Fibroblast of skin of scalp (primary cell): Measurements from ENCODE around the gene BORCS5.

ENCODE experiments used
- DNase-seq: peaks from one replicate; pipeline ENCODE4 v3.0.0-alpha.2; 2013

BORCS5 gene

DNA sequence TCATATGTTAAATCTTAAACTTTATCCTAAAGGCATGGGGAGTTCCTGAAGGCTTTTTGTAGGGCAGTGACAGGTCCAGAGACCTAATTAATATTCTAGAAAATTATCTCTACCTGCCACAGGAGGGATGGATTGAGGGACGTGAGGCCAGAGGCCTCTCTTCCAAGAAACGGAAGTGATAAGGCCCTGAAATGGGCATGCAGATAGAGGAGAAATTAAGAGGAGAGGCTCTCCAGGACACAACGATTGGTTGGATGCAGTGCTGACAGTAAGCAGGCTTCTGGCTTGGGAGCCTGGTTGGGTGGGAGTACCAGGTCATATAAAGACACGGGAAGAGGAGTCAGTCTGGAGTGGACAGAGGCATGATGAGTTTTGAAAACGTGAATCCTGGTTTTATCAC, 3.1 kb upstream of the BORCS5 start:
- no peak for DNase-seq

DNA sequence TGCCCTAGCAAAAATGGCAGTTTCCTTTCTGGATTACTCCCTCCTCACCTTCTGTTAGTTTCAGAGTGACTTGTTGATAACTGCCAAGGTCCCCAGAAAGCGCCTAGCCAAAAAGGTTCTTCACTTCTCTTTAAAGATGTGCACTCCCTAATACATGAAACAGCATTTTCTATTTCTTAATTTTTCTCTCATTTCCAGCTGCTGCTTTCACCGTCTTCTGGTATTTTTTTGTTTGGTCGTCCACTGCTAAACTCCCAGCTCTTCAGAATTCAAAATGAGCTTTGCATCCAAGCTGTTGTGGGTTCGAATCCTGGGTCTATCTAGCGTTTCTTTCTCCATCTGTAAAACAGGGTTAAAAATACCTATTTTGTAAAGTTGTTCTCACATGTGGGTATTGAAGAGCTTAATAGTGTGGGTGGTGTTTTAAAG, 397 bp upstream of the BORCS5 start:
- DNase-seq, result no peak

DNA sequence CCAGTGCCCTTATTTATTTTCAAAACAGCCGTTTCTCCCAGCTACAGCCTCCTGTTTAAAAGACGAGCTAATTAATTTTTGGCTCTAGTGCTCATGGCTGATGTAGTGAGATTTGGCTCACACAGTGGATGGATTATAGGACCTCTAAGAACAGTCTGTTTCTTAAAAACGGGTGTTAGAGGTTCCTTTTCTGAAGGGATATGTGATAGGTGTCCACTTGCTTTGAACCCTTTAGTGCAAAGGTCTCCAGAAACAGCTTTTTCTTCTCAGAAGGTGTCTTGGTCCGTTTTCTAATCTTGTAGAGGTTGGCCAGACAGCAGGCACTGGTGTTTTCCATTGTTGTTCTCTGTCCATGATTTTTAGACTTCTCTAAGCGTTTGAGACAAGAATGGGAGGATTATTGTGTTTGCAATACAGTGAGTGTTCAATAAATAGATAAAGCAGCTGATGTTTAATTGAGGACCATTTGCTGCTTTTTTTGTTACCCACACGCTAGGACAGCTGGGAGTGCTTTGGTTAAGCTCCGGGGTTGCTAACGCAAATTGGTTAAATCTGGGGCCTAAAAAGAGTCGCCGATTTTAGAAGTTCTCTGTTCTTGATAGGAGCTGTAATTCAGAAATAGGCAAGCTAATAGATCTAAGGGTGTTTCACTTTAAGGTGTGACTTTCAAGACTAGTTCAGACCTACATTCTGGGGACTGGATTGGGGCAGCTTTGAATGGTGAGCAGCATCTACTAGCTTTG, 1.0 kb downstream of the BORCS5 start:
- no peak for DNase-seq

DNA sequence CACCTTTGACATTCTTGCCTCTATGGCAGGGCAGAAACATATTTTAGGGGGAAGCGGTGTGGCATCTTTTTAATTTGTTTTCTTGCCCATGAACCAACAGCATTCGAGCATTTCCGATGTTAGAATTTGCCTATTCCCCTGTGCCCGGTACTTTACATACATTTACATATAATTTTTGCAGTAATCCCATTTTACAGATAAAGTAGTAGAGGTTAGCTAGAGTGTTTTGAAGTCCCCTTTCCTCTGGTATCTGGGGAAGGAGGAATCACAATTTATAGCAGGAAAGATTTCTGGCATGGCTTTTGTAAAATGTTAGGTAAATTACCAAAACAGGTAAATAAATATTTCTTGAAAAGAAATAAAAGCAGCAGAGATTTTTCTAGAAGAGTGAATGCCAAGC, 1.6 kb downstream of the BORCS5 start:
- no peak for DNase-seq

DNA sequence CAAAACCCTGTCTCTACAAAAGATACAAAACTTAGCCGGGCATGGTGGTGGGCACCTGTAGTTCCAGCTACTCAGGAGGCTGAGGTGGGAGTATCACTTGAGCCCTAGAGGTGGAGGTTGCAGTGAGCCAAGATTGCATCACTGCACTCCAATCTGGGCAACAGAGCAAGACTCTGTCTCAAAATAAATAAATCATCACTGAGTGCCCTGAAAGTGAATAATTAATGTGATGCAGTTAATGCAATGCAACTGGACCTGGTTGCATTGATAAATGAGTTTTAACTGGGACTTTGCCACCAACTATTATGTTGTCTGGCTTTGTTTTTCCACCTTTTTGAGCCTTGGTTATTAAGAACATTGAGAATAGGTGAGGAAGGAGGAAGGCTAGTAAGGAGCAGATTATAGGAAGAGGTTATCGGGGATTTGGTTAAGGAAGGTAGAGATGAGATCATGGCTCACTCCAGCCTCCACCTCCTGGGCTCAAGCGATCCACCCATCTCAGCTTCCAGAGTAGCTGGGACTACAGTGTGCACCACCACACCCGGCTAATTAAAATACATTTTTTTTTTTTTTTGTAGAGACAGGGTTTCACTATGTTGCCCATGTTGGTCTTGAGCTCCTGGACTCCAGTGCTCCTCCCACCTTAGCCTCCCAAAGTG, 8.0 kb downstream of the BORCS5 start:
- DNase-seq, result no peak

DNA sequence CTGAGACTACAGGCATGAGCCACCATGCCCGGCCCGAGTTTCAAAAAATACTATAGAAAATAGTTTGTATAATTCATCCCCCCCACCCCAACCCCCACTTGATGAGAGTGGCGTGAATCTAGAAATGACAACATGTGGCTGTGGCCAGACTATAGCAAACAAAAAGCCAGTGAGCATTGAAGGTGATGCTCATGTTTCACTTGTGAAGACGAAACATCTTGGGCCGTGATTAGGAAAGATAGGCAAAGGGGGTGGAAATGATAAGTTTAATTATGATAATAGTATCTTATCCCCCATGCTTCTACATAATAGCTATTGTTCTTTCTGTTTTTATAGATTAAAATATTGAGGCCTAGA, 8.5 kb downstream of the BORCS5 start:
- no peak for DNase-seq

DNA sequence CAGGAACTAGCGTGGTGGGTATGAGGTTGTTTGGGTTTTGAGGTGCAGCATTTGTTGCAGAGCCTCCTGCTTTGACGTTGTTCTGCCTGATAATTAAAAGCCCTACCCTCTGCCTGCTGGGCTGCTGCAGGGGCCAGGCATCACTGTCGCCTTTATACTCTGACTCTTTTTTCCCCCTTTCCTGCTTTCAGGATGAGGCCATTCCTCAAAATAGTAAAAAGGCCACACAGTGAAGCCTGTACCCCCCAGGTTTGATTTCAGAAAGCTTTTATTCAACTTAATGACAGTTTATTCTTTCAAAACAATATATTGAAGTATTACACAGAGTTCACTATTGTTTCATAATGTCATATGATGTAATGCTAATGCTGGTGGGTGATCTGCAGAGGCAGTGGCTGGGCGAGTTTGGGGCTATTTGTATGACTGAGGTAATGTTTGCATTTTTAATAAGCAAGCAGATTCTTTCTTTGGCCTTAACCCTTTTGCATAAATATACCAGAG, 9.1 kb downstream of the BORCS5 start:
- DNase-seq, result peak; percentile 17

DNA sequence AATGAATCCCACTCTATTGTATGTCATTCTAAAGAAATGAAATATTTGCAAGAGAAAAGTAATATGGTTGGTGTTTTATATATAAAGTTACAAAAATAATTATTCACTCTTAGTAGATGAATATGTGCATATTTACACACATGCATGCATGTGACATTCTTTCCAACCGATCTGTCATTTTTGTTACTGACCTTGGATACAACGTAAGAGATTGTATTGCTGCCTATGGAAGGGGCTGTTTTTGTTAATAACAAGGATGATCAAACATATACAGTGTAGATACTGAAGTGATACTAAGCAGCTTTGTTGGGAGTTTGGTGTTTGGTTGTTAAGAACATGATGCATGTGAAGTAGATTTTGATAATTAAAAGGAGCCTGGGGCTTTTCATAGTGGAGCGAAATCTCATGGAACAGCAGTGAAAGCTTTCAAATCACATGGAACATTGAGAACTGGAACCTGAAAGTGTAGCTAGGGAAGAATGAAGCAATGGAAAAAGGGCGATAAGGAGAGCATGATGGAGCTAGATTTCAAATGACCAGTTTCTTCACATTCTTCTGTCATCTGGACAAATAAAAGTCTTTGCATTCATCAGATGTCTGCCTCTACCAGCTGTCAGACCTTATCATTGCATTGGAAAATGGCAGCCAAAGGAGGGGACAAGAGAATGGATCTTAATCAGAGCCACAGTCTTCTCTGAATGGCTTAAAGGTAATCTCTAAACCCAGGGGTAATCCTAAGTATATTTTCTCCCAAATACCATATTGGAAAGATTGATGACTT, 10.0 kb downstream of the BORCS5 start:
- no peak for DNase-seq

DNA sequence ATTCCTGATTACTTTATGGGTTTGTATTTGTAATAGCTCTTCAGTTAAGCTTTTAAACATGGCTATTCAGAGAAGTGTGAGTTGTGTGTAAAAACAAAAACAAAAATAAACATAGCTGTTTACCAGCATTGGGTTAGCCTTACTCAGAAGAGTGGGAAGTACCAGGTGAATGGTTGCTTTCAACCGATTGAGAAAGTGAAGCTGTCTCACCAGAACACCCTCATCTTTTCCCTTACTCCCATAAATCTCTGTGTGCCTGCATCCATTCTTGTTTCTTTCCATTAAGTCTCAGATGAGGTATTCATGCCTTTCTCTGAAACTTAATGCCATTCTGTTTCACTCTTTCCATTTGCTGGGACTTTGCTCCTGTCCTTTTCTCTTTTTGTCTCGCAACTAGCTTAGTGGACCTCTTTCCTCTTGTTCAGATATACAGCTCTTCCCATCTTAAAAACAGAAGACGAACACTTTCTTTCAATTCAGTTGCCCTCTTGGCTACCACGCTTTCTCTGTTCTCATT, 10.7 kb downstream of the BORCS5 start:
- no peak for DNase-seq

DNA sequence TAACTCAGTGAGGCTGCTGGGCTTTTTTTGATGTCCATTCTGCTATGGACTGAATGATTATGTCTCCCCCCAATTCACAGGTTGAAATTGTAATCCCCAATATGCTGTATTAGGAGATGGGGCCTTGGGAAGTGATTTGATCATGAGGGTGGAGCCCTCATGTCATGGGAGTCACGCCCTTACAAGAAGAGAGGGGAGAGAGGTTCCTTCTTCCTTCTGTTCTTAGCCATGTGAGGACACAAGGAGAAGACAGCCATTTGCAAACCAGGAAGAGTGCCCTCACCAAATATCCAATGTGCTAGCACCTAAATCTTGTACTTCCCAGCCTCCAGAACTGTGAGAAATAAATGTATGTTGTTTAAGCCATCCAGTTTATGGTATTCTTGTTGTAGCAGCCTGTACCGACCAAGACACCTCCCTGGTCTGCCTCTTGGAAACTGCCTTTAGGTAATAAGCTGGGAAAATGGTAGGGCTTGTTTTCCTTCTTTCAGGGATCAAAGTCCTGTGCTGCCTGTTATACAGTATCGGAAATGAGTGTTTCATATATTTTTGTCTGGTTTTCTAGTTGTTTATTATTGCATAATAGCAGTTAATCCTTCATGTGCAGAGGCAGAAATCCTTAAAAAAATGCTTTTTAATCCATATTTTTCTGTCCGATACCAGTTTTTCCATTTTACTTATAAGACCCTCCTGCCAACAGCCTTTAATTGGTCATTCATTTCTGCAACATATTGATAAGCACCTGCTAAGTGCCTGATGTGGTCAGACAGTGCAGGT, 16.3 kb downstream of the BORCS5 start:
- DNase-seq, result no peak

DNA sequence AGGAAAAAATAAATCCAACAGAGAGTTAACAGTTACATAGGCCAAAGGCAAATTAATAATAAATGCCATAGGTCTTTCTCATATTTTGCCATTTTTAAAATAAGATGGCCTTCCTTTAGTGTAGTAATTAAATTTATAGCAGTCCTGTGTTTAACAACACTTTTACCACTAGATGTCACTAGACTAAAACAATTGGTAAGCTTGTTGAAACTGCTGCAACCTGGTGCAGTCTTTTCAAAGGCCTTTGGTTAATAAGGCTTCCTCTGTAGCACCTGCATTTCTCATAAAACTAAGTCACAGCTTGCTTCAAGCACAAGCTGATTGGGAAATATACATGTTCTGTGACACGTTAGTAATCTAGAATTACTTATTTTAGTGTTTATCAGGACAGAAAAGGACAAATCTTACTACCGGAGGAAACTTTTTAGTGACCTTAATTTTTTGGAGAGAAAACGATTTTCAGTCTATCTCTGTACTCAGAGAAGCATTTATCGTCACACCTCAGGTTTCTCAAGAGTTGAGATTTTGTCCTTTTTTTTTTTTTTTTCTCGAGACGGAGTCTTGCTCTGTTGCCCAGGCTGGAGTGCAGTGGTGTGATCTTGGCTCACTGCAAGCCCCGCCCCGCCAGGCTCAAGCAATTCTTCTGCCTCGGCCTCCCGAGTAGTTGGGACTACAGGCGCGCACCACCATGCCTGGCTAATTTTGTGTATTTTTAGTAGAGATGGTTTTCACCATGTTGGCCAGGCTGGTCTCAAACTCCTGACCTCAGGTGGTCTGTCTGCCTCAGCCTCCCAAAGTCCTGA, 20.0 kb downstream of the BORCS5 start:
- DNase-seq, result peak; percentile 80

DNA sequence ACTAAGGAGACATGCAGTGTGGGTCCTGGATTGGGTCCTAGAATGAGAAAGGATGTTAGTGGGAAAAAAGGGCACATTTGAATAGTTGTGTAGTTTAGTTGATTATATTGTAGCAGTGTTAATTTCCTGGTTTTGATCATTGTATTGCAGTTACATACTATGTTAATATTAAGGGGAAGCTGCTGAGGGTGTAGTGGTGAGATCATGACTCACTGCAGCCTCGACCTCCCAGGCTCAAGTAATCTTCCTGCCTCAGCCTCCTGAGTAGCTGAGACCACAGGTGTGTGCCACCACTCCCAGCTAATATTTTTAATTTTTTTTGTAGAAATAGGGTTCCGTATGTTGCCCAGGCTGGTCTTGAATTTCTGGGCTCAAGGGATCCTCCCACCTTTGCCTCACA, 21.7 kb downstream of the BORCS5 start:
- DNase-seq, result no peak

DNA sequence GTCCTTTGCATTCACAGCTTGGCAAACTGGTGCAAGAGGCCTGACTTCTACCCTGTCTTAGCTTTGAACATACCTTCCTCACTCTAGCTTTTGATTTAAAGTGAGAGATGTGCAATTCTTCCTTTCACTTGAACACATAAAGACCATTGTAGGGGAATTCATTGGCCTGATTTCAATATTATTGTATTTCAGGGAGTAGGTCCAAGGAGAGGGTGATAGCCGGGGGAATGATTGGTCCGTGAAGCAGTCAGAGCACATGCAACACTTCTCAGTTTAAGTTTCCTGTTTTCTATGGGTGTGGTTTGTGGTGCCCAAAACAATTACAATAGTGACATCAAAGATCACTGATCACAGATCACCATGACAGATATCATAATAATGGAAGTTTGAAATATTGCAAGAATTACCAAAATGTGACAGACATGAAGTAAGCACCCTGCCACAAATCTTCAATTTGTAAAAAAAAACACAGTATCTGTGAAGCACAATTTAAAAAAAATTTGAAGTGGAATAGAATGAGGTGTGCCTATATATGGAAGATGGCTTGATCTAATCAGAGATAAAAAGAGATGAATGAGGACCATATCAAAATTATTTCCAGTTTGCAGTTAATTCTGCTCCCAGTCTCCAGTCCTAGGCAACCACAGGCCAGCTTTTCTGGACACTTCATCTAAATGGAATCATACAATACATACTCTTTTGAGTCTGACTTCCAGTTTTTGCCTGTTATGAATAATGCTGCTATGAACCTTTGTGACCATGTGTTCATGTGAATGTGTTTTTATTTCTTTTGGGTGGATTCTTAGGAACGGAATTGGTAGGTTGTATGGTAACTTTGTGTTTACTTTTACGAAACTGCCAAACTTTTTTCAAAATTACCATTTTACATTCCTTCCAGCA, 23.2 kb downstream of the BORCS5 start:
- DNase-seq, result no peak

DNA sequence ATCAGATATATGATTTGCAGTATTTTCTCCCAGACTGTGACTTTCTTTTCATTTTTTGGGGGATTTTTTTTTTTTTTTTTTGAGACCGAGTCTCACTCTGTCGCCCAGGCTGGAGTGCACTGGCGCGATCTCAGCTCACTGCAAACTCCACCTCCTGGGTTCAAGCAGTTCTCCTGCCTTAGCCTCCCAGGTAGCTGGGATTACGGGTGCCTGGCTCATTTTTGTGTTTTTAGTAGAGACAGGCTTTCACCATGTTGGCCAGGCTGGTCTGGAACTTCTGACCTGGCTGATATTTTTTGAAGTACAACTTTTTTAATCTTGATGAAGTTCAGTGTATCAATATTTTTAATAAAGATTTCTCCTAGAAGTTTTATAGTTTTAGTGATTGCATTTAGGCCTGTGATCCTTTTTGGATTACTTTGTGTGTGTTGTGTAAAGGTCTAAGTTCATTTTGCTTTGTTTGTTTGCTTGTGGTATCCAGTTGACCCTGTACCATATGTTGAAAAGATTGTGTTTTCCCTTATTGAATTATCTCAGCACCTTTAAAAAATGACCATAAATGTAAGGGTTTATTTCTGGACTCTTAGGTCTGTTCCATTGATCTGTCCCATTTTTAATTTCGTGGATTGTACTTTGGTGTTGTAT, 24.2 kb downstream of the BORCS5 start:
- DNase-seq, result no peak

DNA sequence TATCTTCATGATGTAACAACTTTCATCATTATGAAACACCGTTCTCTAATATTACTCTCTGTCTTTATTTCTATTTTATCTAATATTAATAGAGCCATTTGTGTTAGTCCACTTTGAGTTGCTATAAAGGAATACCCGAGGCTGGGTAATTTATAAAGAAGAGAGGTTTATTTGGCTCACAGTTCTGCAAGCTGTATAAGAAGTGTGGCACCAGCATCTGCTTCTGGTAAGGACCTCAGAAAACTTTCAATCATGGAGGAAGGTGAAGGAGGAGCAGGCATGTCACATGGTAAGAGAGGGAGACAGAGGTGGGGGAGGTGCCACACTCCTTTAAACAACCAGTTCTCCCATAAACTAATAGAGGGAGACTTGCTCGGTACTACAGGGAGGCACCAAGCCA, 25.1 kb downstream of the BORCS5 start:
- DNase-seq, result no peak

DNA sequence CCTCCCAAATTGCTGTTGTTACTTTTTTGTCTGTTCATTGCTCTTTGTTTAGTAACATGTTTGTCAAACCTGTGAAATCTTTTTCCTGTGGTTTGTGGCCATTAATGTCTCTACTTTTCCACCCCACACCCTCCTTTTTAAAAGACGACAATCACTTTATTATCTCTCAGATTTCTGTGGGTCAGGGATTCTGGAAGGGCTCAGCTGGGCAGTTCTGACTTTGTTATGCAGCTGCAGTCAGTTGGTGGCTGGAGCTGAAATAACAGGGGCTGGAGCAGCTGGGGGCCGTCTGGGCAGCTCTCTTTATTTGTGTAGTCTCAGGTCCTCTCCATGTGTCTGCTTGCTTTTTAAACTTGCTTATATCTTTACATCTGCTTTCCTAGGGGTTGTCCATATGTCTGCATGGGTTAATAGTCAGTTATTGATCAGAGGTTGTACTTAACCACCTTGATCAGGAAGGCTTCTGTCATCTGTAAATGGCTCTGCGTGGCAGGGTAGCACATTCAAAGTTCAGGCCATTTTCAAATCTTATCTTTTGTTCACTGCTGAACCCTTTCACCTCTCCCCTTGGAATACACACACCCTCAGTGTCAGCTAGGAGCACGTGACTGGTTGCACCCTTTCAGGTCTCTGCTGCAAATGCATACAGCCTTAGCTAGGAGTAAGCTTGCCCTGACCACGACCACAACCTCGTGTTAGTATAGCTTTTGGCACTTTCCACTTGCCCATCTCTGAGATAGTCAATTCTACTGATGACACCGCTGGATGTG, 27.9 kb downstream of the BORCS5 start:
- DNase-seq, result no peak

DNA sequence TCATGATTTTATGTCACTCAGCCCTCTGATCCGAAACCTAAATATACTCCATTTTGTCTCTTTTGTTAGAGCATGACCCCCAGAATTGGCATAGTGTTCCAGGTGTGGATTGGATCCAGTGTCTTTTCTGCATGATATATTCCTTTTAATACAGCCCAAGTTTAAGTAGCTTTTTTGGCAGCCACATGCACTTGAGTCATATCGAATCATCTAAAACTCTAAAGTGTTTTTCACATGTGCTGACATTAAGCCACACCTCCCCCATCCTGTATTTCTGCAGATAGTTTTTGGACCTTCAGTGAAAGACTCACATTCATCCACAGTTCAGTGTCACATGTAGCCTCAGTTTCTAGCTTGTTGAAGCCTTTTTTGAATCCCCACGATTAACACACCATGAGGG, 30.6 kb downstream of the BORCS5 start:
- peak; percentile 53 for DNase-seq

DNA sequence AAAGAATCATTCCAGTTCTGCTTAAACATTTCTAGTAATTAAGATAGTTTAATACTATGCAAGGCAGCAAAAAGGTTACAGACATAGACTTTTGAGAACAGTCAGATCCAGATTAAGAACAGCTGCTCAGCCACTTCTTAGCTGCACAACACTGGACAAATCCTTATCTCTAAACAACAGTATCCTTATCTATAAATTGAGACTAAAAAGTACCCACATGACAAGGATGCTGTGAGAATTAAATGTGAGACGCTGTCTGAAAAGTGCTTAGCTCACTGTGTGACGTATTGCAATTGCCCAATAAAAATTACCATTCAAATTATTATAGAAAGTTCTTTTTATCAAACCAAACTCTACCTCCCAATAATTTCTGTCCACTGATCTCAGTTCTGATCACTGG, 35.5 kb downstream of the BORCS5 start:
- no peak for DNase-seq

DNA sequence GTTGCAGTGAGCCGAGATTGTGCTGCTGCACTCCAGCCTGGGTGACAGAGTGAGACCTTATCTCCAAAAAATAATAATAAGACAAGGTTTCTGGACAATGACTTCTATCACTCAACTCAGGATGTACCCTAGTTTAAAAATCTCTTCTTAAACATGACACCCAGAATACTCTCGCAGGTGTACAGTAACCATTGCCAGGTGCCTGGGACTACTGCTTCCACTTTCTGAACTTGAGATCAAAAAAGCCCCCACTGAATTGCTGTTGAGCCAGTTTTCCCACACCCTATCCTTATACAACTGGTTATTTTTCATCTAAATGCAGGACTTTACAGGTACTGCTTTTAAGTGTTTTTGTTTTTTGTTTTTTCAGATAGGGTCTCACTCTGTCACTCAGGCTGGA, 36.3 kb downstream of the BORCS5 start:
- DNase-seq, result no peak
